Measurements from ENCODE around the gene SEMA6A.

The SEMA6A gene

GRCh38 chr5:116394186-116394867 lies 180.3 kb downstream of the SEMA6A start:
- TF ChIP-seq CTCF (IDR thresholded peaks at IDR 0.05; ENCODE audit: low read length, missing control alignments), result no peak
- H3K4me3 ChIP-seq (replicated peaks; ENCODE audit: low read depth, low read length), result no peak overlapping the region
- no peak for DNase-seq (ENCODE audit: low read depth)
